Endothelial cell of umbilical vein (primary cell): Measurements from ENCODE around the gene WDR18. TPM values are rescaled to one million over a fixed set of nuclear protein-coding genes. Genes with fewer than 3 reads are reported as not detected.

ENCODE experiments used
- BruUV-seq: library from RNA; stranded (reverse); fragments of 400-500 nt; replicated peaks from 2 replicates; lab custom pipeline; 2021; lab: Mats Ljungman, UMichigan
- CTCF ChIA-PET: fragments of 300-600, 350-600 bp; sonication (Branson Sonifier 250); formaldehyde crosslinking; loops from one replicate; lab custom pipeline; 2021; ENCODE audit warnings: antibody characterized with exemption, inconsistent platforms; lab: Charles Lee
- POLR2A ChIA-PET: fragments of 300-600, 350-600 bp; sonication (Branson Sonifier 250); formaldehyde crosslinking; loops from one replicate; lab custom pipeline; 2021; ENCODE audit warnings: antibody characterized with exemption, inconsistent platforms; lab: Charles Lee
- DNase-seq: peaks from one replicate; pipeline ENCODE4 v3.0.0-alpha.2; 2011; ENCODE audit warnings: low read depth, low spot score
- FAIRE-seq: peaks from 2 replicates; lab custom pipeline; 2011; peaks lifted over from hg19 to GRCh38; lab: Jason Lieb, UNC
- H2AFZ ChIP-seq: 2 replicates; pipeline ENCODE4 v1.6.0; 2012; ENCODE audit warnings: low read depth, low read length, control low read depth, inconsistent platforms
- H3K27ac ChIP-seq: 2 replicates; pipeline ENCODE4 v1.5.1; 2011; ENCODE audit warnings: low read depth, mild to moderate bottlenecking, control low read depth, low read length, moderate library complexity; ENCODE audit not compliant: insufficient read depth
- H3K27me3 ChIP-seq, 2 experiments: 2 replicates each; pipeline versions ENCODE4 v1.6.0 to v1.6.1; 2011; ENCODE audit warnings: low read length in 2 of 2, mixed read lengths in 1 of 2; ENCODE audit not compliant: control insufficient read depth in 2 of 2, insufficient read depth in 2 of 2
- H3K36me3 ChIP-seq, 2 experiments: 2 replicates in 1 of 2; 3 replicates in 1 of 2; pipeline ENCODE4 v1.5.1; 2011; ENCODE audit warnings: low read length in 2 of 2, mild to moderate bottlenecking in 1 of 2, moderate library complexity in 1 of 2; ENCODE audit not compliant: control insufficient read depth in 2 of 2, insufficient read depth in 2 of 2; ENCODE audit errors: extremely low read depth in 1 of 2
- H3K4me1 ChIP-seq: 3 replicates; pipeline ENCODE4 v1.5.1; 2011; ENCODE audit warnings: mild to moderate bottlenecking, low read length; ENCODE audit not compliant: control insufficient read depth, insufficient read depth; ENCODE audit errors: extremely low read depth
- H3K4me2 ChIP-seq: 2 replicates; pipeline ENCODE4 v1.6.1; 2011; ENCODE audit warnings: low read length, control low read depth, mixed read lengths; ENCODE audit not compliant: insufficient read depth
- H3K4me3 ChIP-seq, 3 experiments: fragments of 200-600 bp in 1 of 3; sonication (generic), shearing (Covaris generic) in 1 of 3; replicated peaks in 1 of 3; 2 replicates each; pipeline ENCODE4 v1.5.1; 2011 to 2016; ENCODE audit warnings: control low read depth in 3 of 3, low read length in 3 of 3, mild to moderate bottlenecking in 2 of 3, inconsistent platforms in 1 of 3, low read depth in 1 of 3, moderate library complexity in 1 of 3; ENCODE audit not compliant: insufficient read depth in 1 of 3
- H3K79me2 ChIP-seq: 2 replicates; pipeline ENCODE4 v1.6.0; 2012; ENCODE audit warnings: low read length, inconsistent platforms; ENCODE audit not compliant: control insufficient read depth, insufficient read depth
- H3K9ac ChIP-seq: replicated peaks from 2 replicates; pipeline ENCODE3; 2011; ENCODE audit warnings: low read length, control low read depth; ENCODE audit not compliant: insufficient read depth; ENCODE audit errors: extremely low read depth
- H3K9me1 ChIP-seq: replicated peaks from 3 replicates; pipeline ENCODE4 v1.6.0; 2011; ENCODE audit warnings: mild to moderate bottlenecking, low read length; ENCODE audit not compliant: control insufficient read depth, insufficient read depth; ENCODE audit errors: extremely low read depth
- H3K9me3 ChIP-seq: replicated peaks from 2 replicates; pipeline ENCODE4 v1.5.1; 2012; ENCODE audit warnings: low read length, inconsistent platforms; ENCODE audit not compliant: control insufficient read depth, insufficient read depth
- H4K20me1 ChIP-seq: replicated peaks from 2 replicates; pipeline ENCODE3; 2011; ENCODE audit warnings: mild to moderate bottlenecking, low read length; ENCODE audit not compliant: control insufficient read depth, insufficient read depth; ENCODE audit errors: extremely low read depth
- EZH2 ChIP-seq: IDR thresholded peaks from 2 replicates; pipeline ENCODE4 v1.6.1; 2012; ENCODE audit warnings: borderline replicate concordance, low read depth, mild to moderate bottlenecking, moderate library complexity, low read length, inconsistent platforms; ENCODE audit not compliant: severe bottlenecking
- FOS ChIP-seq: IDR thresholded peaks from 2 replicates; pipeline ENCODE4 v1.6.1; 2011; ENCODE audit warnings: mild to moderate bottlenecking, low read length, moderate library complexity, borderline replicate concordance; ENCODE audit not compliant: insufficient read depth
- GATA2 ChIP-seq: IDR thresholded peaks from 2 replicates; pipeline ENCODE4 v1.7.0; 2011; ENCODE audit warnings: low read depth, mild to moderate bottlenecking, moderate library complexity, mixed read lengths, low read length; ENCODE audit not compliant: insufficient read length, insufficient read depth
- JUN ChIP-seq: IDR thresholded peaks from 2 replicates; pipeline ENCODE4 v1.6.1; 2011; ENCODE audit warnings: borderline replicate concordance, low read depth; ENCODE audit not compliant: insufficient read length, insufficient read depth
- MYC ChIP-seq: IDR thresholded peaks from one replicate; pipeline ENCODE4 v1.6.1; 2011; ENCODE audit warnings: mild to moderate bottlenecking, low read depth, low read length
- POLR2A ChIP-seq: IDR thresholded peaks from 2 replicates; pipeline ENCODE4 v1.6.1; 2012; ENCODE audit warnings: low read depth, mild to moderate bottlenecking, control low read depth, low read length
- POLR2AphosphoS5 ChIP-seq: IDR thresholded peaks from 2 replicates; pipeline ENCODE4 v1.6.1; 2012; ENCODE audit warnings: low read depth, mild to moderate bottlenecking, control low read depth, low read length, moderate library complexity; ENCODE audit not compliant: insufficient read depth
- dilution Hi-C: fragments of 300-500 bp; cut with MboI; formaldehyde crosslinking; loops from one replicate; pipeline ENCODE4 v1.15.0; 2019; ENCODE audit warnings: low sequenced_read_pairs; ENCODE audit not compliant: extremely low pct_ligation_motif_present
- intact Hi-C: fragments of 100-400 bp; cut with micrococcal nuclease; formaldehyde crosslinking; loops from one replicate; pipeline ENCODE4 v1.10.0; 2022
- polyA plus RNA-seq, 4 experiments: library from polyadenylated mRNA; depleted of rRNA in 3 of 4; stranded (reverse) in 3 of 4; unstranded in 1 of 4; fragments of >200 nt; gene quantifications; 2 replicates each; pipeline versions ENCODE4 v1.2.1 to v1.2.3, GENCODE V29; 2011 to 2012; ENCODE audit warnings: missing spikeins in 1 of 4
- total RNA-seq: library from RNA; stranded (reverse); gene quantifications from 2 replicates; pipeline ENCODE4 v1.2.3, GENCODE V29; 2021
- TF ChIP-seq, protein P1 (sequence below): IDR thresholded peaks from 2 replicates; pipeline ENCODE4 v1.6.1; 2011; ENCODE audit not compliant: insufficient read depth, insufficient read length
- TF ChIP-seq, protein P2 (sequence below), 2 donors: IDR thresholded peaks; 1 replicate in 1 of 2; 2 replicates in 1 of 2; pipeline ENCODE4 v1.5.1; 2011; ENCODE audit warnings: low read length in 2 of 2, mild to moderate bottlenecking in 2 of 2, moderate library complexity in 2 of 2, control low read depth in 1 of 2, inconsistent platforms in 1 of 2, low read depth in 1 of 2; ENCODE audit not compliant: insufficient read depth in 1 of 2; ENCODE audit errors: extremely low read depth in 1 of 2

The WDR18 gene
- total and polyA plus RNA-seq, 2 donors (not counting 3 experiments of a cell fraction or from before 2014, with no cell fraction given), result 54.8 to 102 TPM

DNA sequence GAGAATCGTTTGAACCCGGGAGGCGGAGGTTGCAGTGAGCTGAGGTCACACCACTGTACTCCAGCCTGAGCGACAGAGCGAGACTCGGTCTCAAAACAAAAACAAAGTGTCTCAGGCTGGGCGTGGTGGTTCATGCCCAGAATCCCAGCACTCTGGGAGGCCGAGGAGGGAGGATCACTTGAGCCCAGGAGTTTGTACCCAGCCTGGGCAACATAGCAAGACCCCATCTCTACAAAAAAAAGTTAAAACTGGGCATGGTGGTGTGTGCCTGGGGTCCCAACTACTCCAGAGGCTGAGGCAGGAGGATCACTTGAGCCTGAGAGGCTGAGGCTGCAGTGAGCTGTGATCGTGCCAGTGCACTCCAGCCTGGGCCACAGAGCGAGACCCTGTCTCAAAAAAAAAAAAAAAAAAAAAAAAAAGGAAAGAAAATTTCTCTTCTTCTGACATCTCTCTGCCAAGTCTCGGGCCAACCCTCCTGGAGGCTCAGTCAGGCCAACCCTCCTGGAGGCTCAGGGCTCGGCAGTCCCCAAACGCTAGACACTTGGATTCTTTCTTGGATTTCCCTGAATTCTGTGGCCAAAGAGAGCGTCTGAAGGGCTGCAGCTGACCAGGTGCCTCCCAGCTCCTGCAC, 32.0 kb upstream of the WDR18 start:
- no peaks in the 10 kb centered on the region for H3K9me1 ChIP-seq
- H3K4me2 ChIP-seq, result no peak overlapping the region
- no peak overlapping the region for H3K9ac ChIP-seq
- no peak overlapping the region for H3K4me3 ChIP-seq
- H2AFZ ChIP-seq, result no peak overlapping the region
- H3K27me3 ChIP-seq, result no peaks in the 10 kb centered on the region
- H3K4me1 ChIP-seq, result peaks cover 4% of the 10 kb centered on the region
- dilution Hi-C loops (no loop called here), intact Hi-C loops (no loop called here)
- FAIRE-seq (no peak), DNase-seq (no peak)
- ChIA-PET POLR2A (no interaction called here), CTCF (interaction anchor here (1.5 kb wide), 1 partner anchor 49 kb away, joined by 3 read pairs; no protein-coding TSS in a partner anchor)
- BruUV-seq, result no TSS peak
- H3K36me3 ChIP-seq, result no peaks in the 10 kb centered on the region
- H3K79me2 ChIP-seq, result no peaks in the 10 kb centered on the region
- H4K20me1 ChIP-seq, result no peaks in the 10 kb centered on the region
- H3K27ac ChIP-seq, result no peak overlapping the region
- TF ChIP-seq EZH2 (no peak), POLR2A (no peak), GATA2 (no peak), JUN (no peak), POLR2AphosphoS5 (no peak), MYC (no peak), FOS (no peak)
- TF ChIP-seq, protein P1, sequence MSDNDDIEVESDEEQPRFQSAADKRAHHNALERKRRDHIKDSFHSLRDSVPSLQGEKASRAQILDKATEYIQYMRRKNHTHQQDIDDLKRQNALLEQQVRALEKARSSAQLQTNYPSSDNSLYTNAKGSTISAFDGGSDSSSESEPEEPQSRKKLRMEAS, result no peak
- TF ChIP-seq, protein P2, sequence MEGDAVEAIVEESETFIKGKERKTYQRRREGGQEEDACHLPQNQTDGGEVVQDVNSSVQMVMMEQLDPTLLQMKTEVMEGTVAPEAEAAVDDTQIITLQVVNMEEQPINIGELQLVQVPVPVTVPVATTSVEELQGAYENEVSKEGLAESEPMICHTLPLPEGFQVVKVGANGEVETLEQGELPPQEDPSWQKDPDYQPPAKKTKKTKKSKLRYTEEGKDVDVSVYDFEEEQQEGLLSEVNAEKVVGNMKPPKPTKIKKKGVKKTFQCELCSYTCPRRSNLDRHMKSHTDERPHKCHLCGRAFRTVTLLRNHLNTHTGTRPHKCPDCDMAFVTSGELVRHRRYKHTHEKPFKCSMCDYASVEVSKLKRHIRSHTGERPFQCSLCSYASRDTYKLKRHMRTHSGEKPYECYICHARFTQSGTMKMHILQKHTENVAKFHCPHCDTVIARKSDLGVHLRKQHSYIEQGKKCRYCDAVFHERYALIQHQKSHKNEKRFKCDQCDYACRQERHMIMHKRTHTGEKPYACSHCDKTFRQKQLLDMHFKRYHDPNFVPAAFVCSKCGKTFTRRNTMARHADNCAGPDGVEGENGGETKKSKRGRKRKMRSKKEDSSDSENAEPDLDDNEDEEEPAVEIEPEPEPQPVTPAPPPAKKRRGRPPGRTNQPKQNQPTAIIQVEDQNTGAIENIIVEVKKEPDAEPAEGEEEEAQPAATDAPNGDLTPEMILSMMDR (IDR thresholded peaks at IDR 0.05; ENCODE audit: extremely low read depth in 1 of 2, insufficient read depth in 1 of 2, low read depth in 1 of 2, low read length in 2 of 2), result no peak
- no peaks in the 10 kb centered on the region for H3K9me3 ChIP-seq
